Measurements from ENCODE around the gene CABP2.

- TF ChIP-seq EZH2phosphoT487 (IDR thresholded peaks at IDR 0.05; ENCODE audit: borderline replicate concordance, low read length), result no peak
- TF ChIP-seq CTCF (IDR thresholded peaks at IDR 0.05; ENCODE audit: low read depth, low read length, poor library complexity, severe bottlenecking), result no peak
Measured at GRCh38 chr11:67528376-67528775, 5.1 kb upstream of the CABP2 start.
